ENCODE results near the gene CCDC141.

CCDC141 gene

GRCh38 chr2:178980815-178981214 is 69.1 kb downstream of the CCDC141 start:
- H3K27ac Mint-ChIP-seq: no peak overlapping the region
- H3K27me3 Mint-ChIP-seq (ENCODE audit: low read depth): no peaks in the 10 kb centered on the region
- H3K4me3 Mint-ChIP-seq: no peak overlapping the region
- H3K36me3 Mint-ChIP-seq (ENCODE audit: low read depth): peaks cover 1% of the 10 kb centered on the region
- peaks cover 4% of the 10 kb centered on the region for H3K9me3 Mint-ChIP-seq
- no peaks in the 10 kb centered on the region for H3K4me1 Mint-ChIP-seq (ENCODE audit: low read depth)

GRCh38 chr2:178978667-178979066 is 71.3 kb downstream of the CCDC141 start:
- Mint-ChIP-seq H3K9me3 (peaks cover 4% of the 10 kb centered on the region), H3K36me3 (ENCODE audit: low read depth) (peaks cover 1% of the 10 kb centered on the region), H3K27me3 (ENCODE audit: low read depth) (no peaks in the 10 kb centered on the region), H3K27ac (no peak overlapping the region), H3K4me3 (no peak overlapping the region), H3K4me1 (ENCODE audit: low read depth) (no peaks in the 10 kb centered on the region)

GRCh38 chr2:178976351-178976750 is 73.6 kb downstream of the CCDC141 start:
- Mint-ChIP-seq H3K4me1 (ENCODE audit: low read depth) (no peaks in the 10 kb centered on the region), H3K27ac (no peak overlapping the region), H3K4me3 (no peak overlapping the region), H3K9me3 (no peaks in the 10 kb centered on the region), H3K36me3 (ENCODE audit: low read depth) (peaks cover 1% of the 10 kb centered on the region), H3K27me3 (ENCODE audit: low read depth) (no peaks in the 10 kb centered on the region)

GRCh38 chr2:178962805-178963433 is 87.0 kb downstream of the CCDC141 start:
- no peaks in the 10 kb centered on the region for H3K27me3 Mint-ChIP-seq (ENCODE audit: low read depth)
- no peak overlapping the region for H3K4me3 Mint-ChIP-seq
- no peaks in the 10 kb centered on the region for H3K36me3 Mint-ChIP-seq (ENCODE audit: low read depth)
- H3K9me3 Mint-ChIP-seq: no peaks in the 10 kb centered on the region
- no peak overlapping the region for H3K27ac Mint-ChIP-seq
- no peaks in the 10 kb centered on the region for H3K4me1 Mint-ChIP-seq (ENCODE audit: low read depth)

GRCh38 chr2:178962152-178962551 is 87.8 kb downstream of the CCDC141 start:
- Mint-ChIP-seq H3K4me1 (ENCODE audit: low read depth) (no peaks in the 10 kb centered on the region), H3K36me3 (ENCODE audit: low read depth) (no peaks in the 10 kb centered on the region), H3K9me3 (no peaks in the 10 kb centered on the region), H3K27me3 (ENCODE audit: low read depth) (no peaks in the 10 kb centered on the region), H3K4me3 (no peak overlapping the region), H3K27ac (no peak overlapping the region)

- H3K27me3 Mint-ChIP-seq (ENCODE audit: low read depth): no peaks in the 10 kb centered on the region
- no peaks in the 10 kb centered on the region for H3K36me3 Mint-ChIP-seq (ENCODE audit: low read depth)
- H3K9me3 Mint-ChIP-seq: no peaks in the 10 kb centered on the region
- H3K4me1 Mint-ChIP-seq (ENCODE audit: low read depth): no peaks in the 10 kb centered on the region
- H3K4me3 Mint-ChIP-seq: no peak overlapping the region
- no peak overlapping the region for H3K27ac Mint-ChIP-seq
Measured at GRCh38 chr2:178954049-178954448, 95.9 kb downstream of the CCDC141 start.

- Mint-ChIP-seq H3K4me1 (ENCODE audit: low read depth) (no peaks in the 10 kb centered on the region), H3K36me3 (ENCODE audit: low read depth) (no peaks in the 10 kb centered on the region), H3K27ac (no peak overlapping the region), H3K4me3 (no peak overlapping the region), H3K27me3 (ENCODE audit: low read depth) (no peaks in the 10 kb centered on the region), H3K9me3 (no peaks in the 10 kb centered on the region)
Measured at GRCh38 chr2:178951266-178952006, 98.5 kb downstream of the CCDC141 start.

GRCh38 chr2:178949584-178949983 is 100.4 kb downstream of the CCDC141 start:
- Mint-ChIP-seq H3K4me1 (ENCODE audit: low read depth) (no peaks in the 10 kb centered on the region), H3K4me3 (no peak overlapping the region), H3K27ac (no peak overlapping the region), H3K9me3 (no peaks in the 10 kb centered on the region), H3K36me3 (ENCODE audit: low read depth) (no peaks in the 10 kb centered on the region), H3K27me3 (ENCODE audit: low read depth) (no peaks in the 10 kb centered on the region)

GRCh38 chr2:178949151-178949550 is 100.8 kb downstream of the CCDC141 start:
- Mint-ChIP-seq H3K4me3 (no peak overlapping the region), H3K4me1 (ENCODE audit: low read depth) (no peaks in the 10 kb centered on the region), H3K9me3 (no peaks in the 10 kb centered on the region), H3K36me3 (ENCODE audit: low read depth) (no peaks in the 10 kb centered on the region), H3K27me3 (ENCODE audit: low read depth) (no peaks in the 10 kb centered on the region), H3K27ac (no peak overlapping the region)

- no peaks in the 10 kb centered on the region for H3K4me1 Mint-ChIP-seq (ENCODE audit: low read depth)
- H3K9me3 Mint-ChIP-seq: no peaks in the 10 kb centered on the region
- no peak overlapping the region for H3K4me3 Mint-ChIP-seq
- no peaks in the 10 kb centered on the region for H3K27me3 Mint-ChIP-seq (ENCODE audit: low read depth)
- H3K27ac Mint-ChIP-seq: no peak overlapping the region
- no peaks in the 10 kb centered on the region for H3K36me3 Mint-ChIP-seq (ENCODE audit: low read depth)
Measured at GRCh38 chr2:178947006-178947405, 102.9 kb downstream of the CCDC141 start.

- Mint-ChIP-seq H3K27me3 (ENCODE audit: low read depth) (no peaks in the 10 kb centered on the region), H3K9me3 (no peaks in the 10 kb centered on the region), H3K4me1 (ENCODE audit: low read depth) (no peaks in the 10 kb centered on the region), H3K27ac (no peak overlapping the region), H3K4me3 (no peak overlapping the region), H3K36me3 (ENCODE audit: low read depth) (no peaks in the 10 kb centered on the region)
Measured at GRCh38 chr2:178946494-178946893, 103.4 kb downstream of the CCDC141 start.

GRCh38 chr2:178943745-178944144 is 106.2 kb downstream of the CCDC141 start:
- Mint-ChIP-seq H3K4me3 (no peak overlapping the region), H3K4me1 (ENCODE audit: low read depth) (no peaks in the 10 kb centered on the region), H3K36me3 (ENCODE audit: low read depth) (no peaks in the 10 kb centered on the region)

GRCh38 chr2:178934571-178934970 is 115.4 kb downstream of the CCDC141 start:
- Mint-ChIP-seq H3K27me3 (ENCODE audit: low read depth) (no peaks in the 10 kb centered on the region), H3K4me1 (ENCODE audit: low read depth) (no peaks in the 10 kb centered on the region), H3K9me3 (peaks cover 34% of the 10 kb centered on the region), H3K27ac (no peak overlapping the region), H3K4me3 (no peak overlapping the region), H3K36me3 (ENCODE audit: low read depth) (peaks cover 3% of the 10 kb centered on the region)

More at GRCh38 chr2:178943745-178944144, 106.2 kb downstream of the CCDC141 start:
- Mint-ChIP-seq H3K27ac (no peak overlapping the region), H3K9me3 (no peaks in the 10 kb centered on the region), H3K27me3 (ENCODE audit: low read depth) (no peaks in the 10 kb centered on the region)

- no peaks in the 10 kb centered on the region for H3K4me1 Mint-ChIP-seq (ENCODE audit: low read depth)
- H3K4me3 Mint-ChIP-seq: no peak overlapping the region
- H3K27ac Mint-ChIP-seq: no peak overlapping the region
- H3K27me3 Mint-ChIP-seq (ENCODE audit: low read depth): no peaks in the 10 kb centered on the region
- H3K9me3 Mint-ChIP-seq: peaks cover 34% of the 10 kb centered on the region
- H3K36me3 Mint-ChIP-seq (ENCODE audit: low read depth): peaks cover 3% of the 10 kb centered on the region
Measured at GRCh38 chr2:178933493-178933892, 116.4 kb downstream of the CCDC141 start.

- Mint-ChIP-seq H3K9me3 (peaks cover 9% of the 10 kb centered on the region), H3K27ac (no peak overlapping the region), H3K4me3 (no peak overlapping the region), H3K36me3 (ENCODE audit: low read depth) (no peaks in the 10 kb centered on the region), H3K4me1 (ENCODE audit: low read depth) (no peaks in the 10 kb centered on the region), H3K27me3 (ENCODE audit: low read depth) (no peaks in the 10 kb centered on the region)
Measured at GRCh38 chr2:178928077-178928476, 121.9 kb downstream of the CCDC141 start.
